Ovary (tissue), 9 donors: ENCODE measurements around the gene MT2A. TPM values are rescaled to one million over a fixed set of nuclear protein-coding genes. Genes with fewer than 3 reads are reported as not detected.
A peak's percentile ranks its signal among the peaks of the same experiment; 100 is the strongest.

Experiments used
- DNase-seq, 5 donors: peaks; one replicate each; pipeline ENCODE4 v3.0.0-alpha.2; 2019 to 2020
- H3K27ac ChIP-seq, 2 donors: fragments of 200-600 bp; one replicate each; pipeline versions ENCODE4 v1.5.1 to v1.8.0; 2019 to 2022
- H3K27me3 ChIP-seq: fragments of 200-600 bp; one replicate; pipeline ENCODE4 v1.8.0; 2022
- H3K36me3 ChIP-seq: fragments of 200-600 bp; sonication (generic); one replicate; pipeline ENCODE4 v1.5.1; 2019
- H3K4me1 ChIP-seq: one replicate; pipeline ENCODE4 v1.8.1; 2013; ENCODE audit warnings: mild to moderate bottlenecking, moderate library complexity; ENCODE audit not compliant: insufficient read depth
- H3K4me3 ChIP-seq: fragments of 200-600 bp; sonication (generic); one replicate; pipeline ENCODE4 v1.5.1; 2017
- H3K9me3 ChIP-seq, 2 donors: fragments of 200-600 bp in 1 of 2; sonication (generic) in 1 of 2; one replicate each; pipeline versions ENCODE4 v1.5.1 to v1.8.1; 2013 to 2019; ENCODE audit warnings: mild to moderate bottlenecking in 1 of 2, moderate library complexity in 1 of 2
- EP300 ChIP-seq: sonication (generic); formaldehyde crosslinking; IDR thresholded peaks from one replicate; pipeline ENCODE4 v1.6.1; 2017; ENCODE audit warnings: antibody characterized with exemption
- POLR2A ChIP-seq: fragments of 450-650 bp; IDR thresholded peaks from one replicate; pipeline ENCODE4 v1.6.1; 2017; ENCODE audit warnings: antibody characterized with exemption, mild to moderate bottlenecking, moderate library complexity
- WGBS, 3 donors: extraction: QIAGEN DNeasy Blood & Tissue Kit in 1 of 3; methylation state at CpG; one replicate each; pipeline versions ENCODE4 v1.1.5 to v1.1.7; 2013 to 2017; 5-methylcytosine and 5-hydroxymethylcytosine counted together
- intact Hi-C, 4 donors: fragments of 100-400 bp; cut with DNase I; formaldehyde crosslinking; loops; one replicate each; pipeline versions ENCODE4 v1.11.0 to v1.15.1; 2022 to 2023
- polyA plus RNA-seq, 2 donors: library from polyadenylated mRNA; stranded (reverse); fragments of 200-250 nt in 1 of 2; fragments of 350-450 nt in 1 of 2; fragmentation: Illumina TruSeq in 1 of 2; extraction: RNeasy Lipid Tissue Mini Kit (QIAGEN cat#74804) in 1 of 2; gene quantifications; one replicate each; pipeline ENCODE4 v1.2.3, GENCODE V29; 2013 to 2014
- total RNA-seq, 7 donors: library from RNA; depleted of rRNA in 2 of 7; stranded (reverse); fragments of >200 nt in 2 of 7; fragmentation: NEBNext Ultra II Directional in 3 of 7; extraction: Animal tissue kit (Norgen Biotek cat#: 25700) in 3 of 7; gene quantifications; one replicate each; pipeline versions ENCODE4 v1.1.0 to v1.2.4, GENCODE V29; 2016 to 2023
- TF ChIP-seq, protein P1 (sequence below), 3 donors: fragments of 450-650 bp in 2 of 3; fragments of 200-600 bp in 1 of 3; IDR thresholded peaks; one replicate each; pipeline versions ENCODE4 v1.5.1 to v1.8.0; 2016 to 2022; ENCODE audit warnings: antibody characterized with exemption in 3 of 3, mild to moderate bottlenecking in 1 of 3
- donor health status: DM: no; HTN: no; CAD: no; lungs with moderate emphysema.
- donor health status: DM: no; HTN: no; CAD: no.
- donor health status: Bipolar disorder and iron deficiency.
- donor health status: DM: yes; HTN: yes; CAD: no.
- donor health status: DM: no; HTN: no; CAD: no.
- donor health status: DM: yes; HTN: yes; CAD: no.

MT2A gene
- total and polyA plus RNA-seq, 9 donors: 16.1 to 679 (median 136) TPM

- Histone ChIP-seq H3K27me3 (no peaks in the 10 kb centered on the region), H3K4me3 (no peak overlapping the region), H3K36me3 (no peaks in the 10 kb centered on the region), H3K9me3 (no peaks in the 10 kb centered on the region), H3K27ac (no peak overlapping the region), H3K4me1 (no peaks in the 10 kb centered on the region)
- DNase-seq: no peak
- intact Hi-C loops: loop anchor here in 2 of 4 donors (10.0 kb wide), 2 partner anchors 69 to 101 kb away; partner anchors contain the start of gene MT1X (in 1 of the 2)
- 86 to 93% (median 92%) methylated on average over 11 of the region's 11 CpGs for WGBS, 3 donors
- TF ChIP-seq, protein P1, sequence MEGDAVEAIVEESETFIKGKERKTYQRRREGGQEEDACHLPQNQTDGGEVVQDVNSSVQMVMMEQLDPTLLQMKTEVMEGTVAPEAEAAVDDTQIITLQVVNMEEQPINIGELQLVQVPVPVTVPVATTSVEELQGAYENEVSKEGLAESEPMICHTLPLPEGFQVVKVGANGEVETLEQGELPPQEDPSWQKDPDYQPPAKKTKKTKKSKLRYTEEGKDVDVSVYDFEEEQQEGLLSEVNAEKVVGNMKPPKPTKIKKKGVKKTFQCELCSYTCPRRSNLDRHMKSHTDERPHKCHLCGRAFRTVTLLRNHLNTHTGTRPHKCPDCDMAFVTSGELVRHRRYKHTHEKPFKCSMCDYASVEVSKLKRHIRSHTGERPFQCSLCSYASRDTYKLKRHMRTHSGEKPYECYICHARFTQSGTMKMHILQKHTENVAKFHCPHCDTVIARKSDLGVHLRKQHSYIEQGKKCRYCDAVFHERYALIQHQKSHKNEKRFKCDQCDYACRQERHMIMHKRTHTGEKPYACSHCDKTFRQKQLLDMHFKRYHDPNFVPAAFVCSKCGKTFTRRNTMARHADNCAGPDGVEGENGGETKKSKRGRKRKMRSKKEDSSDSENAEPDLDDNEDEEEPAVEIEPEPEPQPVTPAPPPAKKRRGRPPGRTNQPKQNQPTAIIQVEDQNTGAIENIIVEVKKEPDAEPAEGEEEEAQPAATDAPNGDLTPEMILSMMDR (IDR thresholded peaks at IDR 0.05): no peak
- TF ChIP-seq POLR2A (no peak), EP300 (no peak)
These were observed 24.1 kb upstream of the MT2A start for GRCh38 chr16:56584276-56584675.

- Histone ChIP-seq H3K4me3 (no peak overlapping the region), H3K36me3 (no peaks in the 10 kb centered on the region), H3K4me1 (peaks cover 3% of the 10 kb centered on the region), H3K27ac (no peak overlapping the region), H3K9me3 (no peaks in the 10 kb centered on the region), H3K27me3 (no peaks in the 10 kb centered on the region)
- 26 to 34% (median 30%) methylated on average over 9 of the region's 9 CpGs for WGBS, 3 donors
- DNase-seq: no peak
- TF ChIP-seq, protein P1 (IDR thresholded peaks at IDR 0.05): no peak
- TF ChIP-seq POLR2A (no peak), EP300 (no peak)
- intact Hi-C loops: loop anchor here in 2 of 4 donors (10.0 kb wide), 2 partner anchors 74 to 96 kb away; partner anchors contain the start of gene MT1X (in 1 of the 2)
These were observed 19.6 kb upstream of the MT2A start for GRCh38 chr16:56588781-56589140.

- Histone ChIP-seq H3K36me3 (no peaks in the 10 kb centered on the region), H3K27me3 (no peaks in the 10 kb centered on the region), H3K4me3 (no peak within 1 kb of the TSS), H3K4me1 (peaks cover 3% of the 10 kb centered on the region), H3K9me3 (no peaks in the 10 kb centered on the region), H3K27ac (no peak within 1 kb of the TSS)
- 4% methylated on average over 61 to 87 of the region's 87 CpGs for WGBS, 3 donors
- peak in 1 of 5 donors; percentile 15 for DNase-seq
- TF ChIP-seq EP300 (no peak), POLR2A (no peak)
- TF ChIP-seq, protein P1 (IDR thresholded peaks at IDR 0.05): no peak
- intact Hi-C loops: loop anchor here in 2 of 4 donors (10.0 kb wide), 2 partner anchors 75 to 95 kb away; partner anchors contain the start of gene MT1X (in 1 of the 2)
These were observed 19.0 kb upstream of the MT2A start, which contains the start of gene MT3 for GRCh38 chr16:56589141-56590039. Gene MT3, plus strand, starts transcription at chr16:56589528. Its CDS starts 63 bp downstream, at chr16:56589591.

GRCh38 chr16:56591377-56592060 is 16.9 kb upstream of the MT2A start:
- TF ChIP-seq POLR2A: no peak
- TF ChIP-seq, protein P1 (IDR thresholded peaks at IDR 0.05): no peak
- no peak for TF ChIP-seq EP300
- Histone ChIP-seq H3K27me3 (no peaks in the 10 kb centered on the region), H3K4me1 (peaks cover 3% of the 10 kb centered on the region), H3K36me3 (no peaks in the 10 kb centered on the region), H3K9me3 (no peaks in the 10 kb centered on the region), H3K27ac (no peak overlapping the region), H3K4me3 (no peak overlapping the region)
- 48 to 53% (median 51%) methylated on average over 4 of the region's 4 CpGs for WGBS, 3 donors
- no peak for DNase-seq
- intact Hi-C loops: loop anchor here in 1 of 4 donors (2.0 kb wide), 1 partner anchor 25 kb away; no protein-coding TSS in a partner anchor
